ENCODE data around the gene TAS2R19. TPM values are rescaled to one million over a fixed set of nuclear protein-coding genes. Genes with fewer than 3 reads are reported as not detected.

Gene TAS2R19
- total RNA-seq, 4 donors from 2014 or later, result 5.7 to 8.8 (median 6.2) TPM

DNA sequence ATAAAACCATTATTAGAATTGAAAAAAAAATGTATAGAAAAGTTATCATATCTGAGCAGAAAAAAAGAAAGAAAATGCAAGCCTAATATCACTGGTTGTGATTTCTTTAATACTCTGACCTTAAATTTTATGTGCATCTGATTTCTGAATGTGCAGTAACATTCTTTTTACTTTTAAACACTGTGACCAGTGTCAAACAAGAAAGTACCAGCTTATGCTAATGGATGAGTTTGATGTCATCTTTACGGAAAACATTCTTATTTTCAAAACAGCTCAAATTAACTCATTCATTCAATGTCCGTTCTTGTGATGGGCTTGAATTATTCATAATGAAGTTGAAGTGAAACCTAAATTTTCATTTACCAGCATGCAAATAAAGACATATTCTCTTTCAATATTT, 35.6 kb downstream of the TAS2R19 start, which contains the start of gene TAS2R50:
TSS of gene TAS2R50 (minus strand) at position 101 of the 400 bp plus-strand sequence. CDS start at position 49, 52 bp downstream.
- TF ChIP-seq, protein P1, sequence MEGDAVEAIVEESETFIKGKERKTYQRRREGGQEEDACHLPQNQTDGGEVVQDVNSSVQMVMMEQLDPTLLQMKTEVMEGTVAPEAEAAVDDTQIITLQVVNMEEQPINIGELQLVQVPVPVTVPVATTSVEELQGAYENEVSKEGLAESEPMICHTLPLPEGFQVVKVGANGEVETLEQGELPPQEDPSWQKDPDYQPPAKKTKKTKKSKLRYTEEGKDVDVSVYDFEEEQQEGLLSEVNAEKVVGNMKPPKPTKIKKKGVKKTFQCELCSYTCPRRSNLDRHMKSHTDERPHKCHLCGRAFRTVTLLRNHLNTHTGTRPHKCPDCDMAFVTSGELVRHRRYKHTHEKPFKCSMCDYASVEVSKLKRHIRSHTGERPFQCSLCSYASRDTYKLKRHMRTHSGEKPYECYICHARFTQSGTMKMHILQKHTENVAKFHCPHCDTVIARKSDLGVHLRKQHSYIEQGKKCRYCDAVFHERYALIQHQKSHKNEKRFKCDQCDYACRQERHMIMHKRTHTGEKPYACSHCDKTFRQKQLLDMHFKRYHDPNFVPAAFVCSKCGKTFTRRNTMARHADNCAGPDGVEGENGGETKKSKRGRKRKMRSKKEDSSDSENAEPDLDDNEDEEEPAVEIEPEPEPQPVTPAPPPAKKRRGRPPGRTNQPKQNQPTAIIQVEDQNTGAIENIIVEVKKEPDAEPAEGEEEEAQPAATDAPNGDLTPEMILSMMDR (IDR thresholded peaks at IDR 0.05; ENCODE audit: low read depth), result no peak

DNA sequence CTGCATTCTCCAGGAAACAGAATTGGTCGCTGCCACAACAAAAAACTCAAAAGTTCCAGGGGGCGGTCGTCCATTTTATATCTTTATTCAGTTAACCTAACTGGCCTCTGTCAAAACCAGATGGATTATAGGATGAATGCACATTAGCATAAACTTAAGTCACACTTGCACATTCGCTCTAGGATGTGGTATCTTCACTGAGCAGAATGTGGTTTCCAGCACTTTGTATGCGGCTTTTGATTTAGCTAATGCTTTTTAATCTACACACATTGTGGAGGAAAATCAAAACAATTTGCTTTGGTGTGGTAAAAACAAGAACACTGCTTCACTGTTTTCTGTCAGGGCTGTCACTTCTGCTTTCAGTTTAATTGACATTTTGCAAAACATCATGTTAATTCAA, 40.2 kb downstream of the TAS2R19 start:
- TF ChIP-seq, protein P1 (IDR thresholded peaks at IDR 0.05; ENCODE audit: low read depth), result no peak

DNA sequence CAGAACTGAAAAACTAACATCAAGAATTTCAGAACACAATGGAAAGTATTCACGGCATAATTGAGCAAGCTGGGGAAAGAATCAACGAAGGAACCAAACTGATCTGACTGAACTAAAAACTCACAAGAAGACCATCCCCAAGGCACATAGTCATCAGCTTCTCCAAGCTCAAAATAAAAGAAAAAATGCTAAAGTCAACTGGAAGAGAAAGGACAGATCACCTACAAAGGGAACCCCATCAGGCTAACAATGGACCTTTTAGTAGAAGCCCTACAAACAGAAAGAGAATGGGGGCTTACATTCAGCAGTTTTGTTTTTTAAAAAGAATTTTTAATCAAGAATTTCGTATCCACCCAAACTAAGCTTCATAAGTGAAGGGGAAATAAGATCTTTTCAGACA, 47.5 kb downstream of the TAS2R19 start:
- TF ChIP-seq, protein P1 (IDR thresholded peaks at IDR 0.05; ENCODE audit: low read depth), result no peak

Other genes with a start within 250 kb of the TAS2R19 start
- not detected for gene TAS2R7, start 220.0 kb downstream of the TAS2R19 start, total RNA-seq
- not detected for gene TAS2R8, start 215.3 kb downstream of the TAS2R19 start, total RNA-seq
- not detected for gene TAS2R9, start 212.5 kb downstream of the TAS2R19 start, total RNA-seq
- gene TAS2R10, start 196.3 kb downstream of the TAS2R19 start, total RNA-seq, result 1 to 10 TPM in 3 of 4 donors, not detected in 1; 1.1 to 2.4 (median 2.3) TPM
- gene PRR4, start 173.1 kb downstream of the TAS2R19 start, total RNA-seq, result 1 to 10 TPM in 3 of 4 donors, not detected in 1; 2.4 to 6.5 (median 3.8) TPM
- gene PRH1, start 138.4 kb downstream of the TAS2R19 start, total RNA-seq, result 10 to 100 TPM; 17.5 to 39.8 (median 34.3) TPM
- gene TAS2R13, start 113.1 kb downstream of the TAS2R19 start, total RNA-seq, result 1 to 10 TPM; 1.8 to 5.5 (median 3.9) TPM
- not detected for gene PRH2, start 93.4 kb downstream of the TAS2R19 start, total RNA-seq
- gene TAS2R14, start 83.4 kb downstream of the TAS2R19 start, total RNA-seq, result 1 to 10 TPM; 4.1 to 5.8 (median 4.1) TPM
- gene TAS2R50, start 35.7 kb downstream of the TAS2R19 start, total RNA-seq, result 1 to 10 TPM; 3.4 to 4.6 (median 3.9) TPM
- gene TAS2R20, start 24.3 kb downstream of the TAS2R19 start, total RNA-seq, result 1 to 10 TPM; 3.0 to 6.2 (median 5.0) TPM
- gene TAS2R31, start 8.8 kb upstream of the TAS2R19 start, total RNA-seq, result 1 to 10 TPM; 3.4 to 7.6 (median 6.0) TPM
- 1 to 10 TPM; 1.9 to 4.5 (median 2.4) TPM for gene TAS2R46, start 39.7 kb upstream of the TAS2R19 start, total RNA-seq
- 1 to 10 TPM; 1.7 to 5.5 (median 3.6) TPM for gene TAS2R43, start 69.7 kb upstream of the TAS2R19 start, total RNA-seq
- gene TAS2R30, start 112.0 kb upstream of the TAS2R19 start, total RNA-seq, result 10 to 100 TPM in 2 of 4 donors, 1 to 10 TPM in 2; 5.1 to 17.9 (median 11.8) TPM
- gene SMIM10L1, start 148.6 kb upstream of the TAS2R19 start, total RNA-seq, result 1 to 10 TPM; 5.7 to 8.0 (median 7.4) TPM
- not detected for gene TAS2R42, start 164.3 kb upstream of the TAS2R19 start, total RNA-seq
- not detected for gene PRB3, start 247.1 kb upstream of the TAS2R19 start, total RNA-seq